ENCODE data around the gene ANKHD1. TPM values are rescaled to one million over a fixed set of nuclear protein-coding genes. Genes with fewer than 3 reads are reported as not detected.

Gene ANKHD1
- total RNA-seq, 3 donors from 2014 or later (not counting 1 experiment from before 2014, with no cell fraction given): 225 to 239 (median 230) TPM

DNA sequence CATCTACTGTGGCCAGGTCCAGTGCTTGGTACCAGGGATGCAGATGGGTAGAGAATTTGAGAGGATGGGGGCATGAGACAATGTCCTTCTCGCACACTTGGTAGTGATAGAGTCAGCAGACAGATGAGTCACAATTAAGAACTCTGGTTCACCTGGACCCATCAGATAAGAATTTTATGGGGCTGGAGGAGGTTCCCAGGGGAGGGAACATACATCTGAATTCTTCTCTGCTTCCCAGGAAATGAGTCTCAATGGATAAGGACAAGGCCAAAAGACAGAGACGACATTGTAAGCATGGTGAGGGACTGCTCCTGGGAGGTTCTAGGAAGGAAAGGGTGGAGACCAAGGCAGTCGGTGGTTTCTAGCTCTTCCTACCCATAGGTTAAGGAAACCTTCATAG lies 36.4 kb upstream of the ANKHD1 start:
- Histone ChIP-seq H3K4me3 (ENCODE audit: low read length) (no peak overlapping the region), H3K27ac (ENCODE audit: low read length) (no peak overlapping the region), H3K36me3 (ENCODE audit: control insufficient read depth, insufficient read depth, low read length) (no peaks in the 10 kb centered on the region), H3K9me3 (ENCODE audit: control insufficient read depth, insufficient read depth, low read length) (no peaks in the 10 kb centered on the region), H3K27me3 (ENCODE audit: control insufficient read depth, insufficient read depth, low read length) (no peaks in the 10 kb centered on the region), H3K4me1 (ENCODE audit: control insufficient read depth, insufficient read depth, low read length) (peaks cover 8% of the 10 kb centered on the region)
- DNase-seq (no peak), ATAC-seq (no peak)
- WGBS (ENCODE audit: insufficient coverage): 69% methylated on average over 3 of the region's 3 CpGs
- Mint-ChIP-seq H3K9me3 (no peaks in the 10 kb centered on the region), H3K4me1 (peaks cover 5 to 6% of the 10 kb centered on the region in 2 donors), H3K27ac (no peak overlapping the region), H3K27me3 (ENCODE audit: low read depth in 2 of 2) (no peaks in the 10 kb centered on the region), H3K4me3 (no peak overlapping the region), H3K36me3 (no peaks in the 10 kb centered on the region)
- intact Hi-C loops (cut with micrococcal nuclease): no loop called here
- TF ChIP-seq, protein P1, sequence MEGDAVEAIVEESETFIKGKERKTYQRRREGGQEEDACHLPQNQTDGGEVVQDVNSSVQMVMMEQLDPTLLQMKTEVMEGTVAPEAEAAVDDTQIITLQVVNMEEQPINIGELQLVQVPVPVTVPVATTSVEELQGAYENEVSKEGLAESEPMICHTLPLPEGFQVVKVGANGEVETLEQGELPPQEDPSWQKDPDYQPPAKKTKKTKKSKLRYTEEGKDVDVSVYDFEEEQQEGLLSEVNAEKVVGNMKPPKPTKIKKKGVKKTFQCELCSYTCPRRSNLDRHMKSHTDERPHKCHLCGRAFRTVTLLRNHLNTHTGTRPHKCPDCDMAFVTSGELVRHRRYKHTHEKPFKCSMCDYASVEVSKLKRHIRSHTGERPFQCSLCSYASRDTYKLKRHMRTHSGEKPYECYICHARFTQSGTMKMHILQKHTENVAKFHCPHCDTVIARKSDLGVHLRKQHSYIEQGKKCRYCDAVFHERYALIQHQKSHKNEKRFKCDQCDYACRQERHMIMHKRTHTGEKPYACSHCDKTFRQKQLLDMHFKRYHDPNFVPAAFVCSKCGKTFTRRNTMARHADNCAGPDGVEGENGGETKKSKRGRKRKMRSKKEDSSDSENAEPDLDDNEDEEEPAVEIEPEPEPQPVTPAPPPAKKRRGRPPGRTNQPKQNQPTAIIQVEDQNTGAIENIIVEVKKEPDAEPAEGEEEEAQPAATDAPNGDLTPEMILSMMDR (IDR thresholded peaks at IDR 0.05): no peak

GRCh38 chr5:140365941-140366340 lies 35.7 kb upstream of the ANKHD1 start:
- Mint-ChIP-seq H3K27me3 (ENCODE audit: low read depth in 2 of 2) (no peaks in the 10 kb centered on the region), H3K4me3 (no peak overlapping the region), H3K4me1 (peaks cover 5 to 6% of the 10 kb centered on the region in 2 donors), H3K9me3 (no peaks in the 10 kb centered on the region), H3K27ac (no peak overlapping the region), H3K36me3 (no peaks in the 10 kb centered on the region)
- no peak overlapping the region for H3K27ac ChIP-seq (ENCODE audit: low read length)
- no peaks in the 10 kb centered on the region for H3K36me3 ChIP-seq (ENCODE audit: control insufficient read depth, insufficient read depth, low read length)
- H3K4me1 ChIP-seq (ENCODE audit: control insufficient read depth, insufficient read depth, low read length): peaks cover 8% of the 10 kb centered on the region
- H3K4me3 ChIP-seq (ENCODE audit: low read length): no peak overlapping the region
- H3K9me3 ChIP-seq (ENCODE audit: control insufficient read depth, insufficient read depth, low read length): no peaks in the 10 kb centered on the region
- TF ChIP-seq, protein P1 (IDR thresholded peaks at IDR 0.05): no peak
- H3K27me3 ChIP-seq (ENCODE audit: control insufficient read depth, insufficient read depth, low read length): no peaks in the 10 kb centered on the region
- intact Hi-C loops (cut with micrococcal nuclease): no loop called here
- ATAC-seq (no peak), DNase-seq (no peak)
- 97% methylated on average over 4 of the region's 4 CpGs for WGBS (ENCODE audit: insufficient coverage)

GRCh38 chr5:140366589-140367255 lies 34.9 kb upstream of the ANKHD1 start:
- WGBS (ENCODE audit: insufficient coverage): 88% methylated on average over 6 of the region's 7 CpGs
- Mint-ChIP-seq H3K27me3 (ENCODE audit: low read depth in 2 of 2) (no peaks in the 10 kb centered on the region), H3K9me3 (no peaks in the 10 kb centered on the region), H3K27ac (no peak overlapping the region), H3K36me3 (no peaks in the 10 kb centered on the region), H3K4me1 (peaks cover 5 to 6% of the 10 kb centered on the region in 2 donors), H3K4me3 (no peak overlapping the region)
- H3K4me1 ChIP-seq (ENCODE audit: control insufficient read depth, insufficient read depth, low read length): peaks cover 8% of the 10 kb centered on the region
- no peak overlapping the region for H3K4me3 ChIP-seq (ENCODE audit: low read length)
- DNase-seq (no peak), ATAC-seq (no peak)
- intact Hi-C loops (cut with micrococcal nuclease): no loop called here
- TF ChIP-seq, protein P1 (IDR thresholded peaks at IDR 0.05): no peak
- H3K36me3 ChIP-seq (ENCODE audit: control insufficient read depth, insufficient read depth, low read length): no peaks in the 10 kb centered on the region
- no peaks in the 10 kb centered on the region for H3K27me3 ChIP-seq (ENCODE audit: control insufficient read depth, insufficient read depth, low read length)
- no peaks in the 10 kb centered on the region for H3K9me3 ChIP-seq (ENCODE audit: control insufficient read depth, insufficient read depth, low read length)
- H3K27ac ChIP-seq (ENCODE audit: low read length): no peak overlapping the region

Measured in natural killer cell (primary cell).